H1 (cell line): Measurements from ENCODE around the gene RASSF3. TPM values are rescaled to one million over a fixed set of nuclear protein-coding genes. Genes with fewer than 3 reads are reported as not detected.

Experiments
- CTCF ChIA-PET: fragments of 300-600 bp; sonication (Branson Sonifier 250); formaldehyde crosslinking; loops from one replicate; lab custom pipeline; 2021; ENCODE audit not compliant: partially characterized antibody; lab: Charles Lee
- POLR2A ChIA-PET: fragments of 300-600 bp; sonication (Branson Sonifier 250); formaldehyde crosslinking; loops from one replicate; lab custom pipeline; 2021; ENCODE audit warnings: inconsistent platforms; ENCODE audit not compliant: partially characterized antibody; lab: Charles Lee
- DNase-seq, 2 experiments: peaks; one replicate each; pipeline versions ENCODE4 v3.0.0 to v3.0.0-alpha.2; 2010 to 2022; ENCODE audit warnings: low spot score in 2 of 2, low read depth in 1 of 2, mixed read lengths in 1 of 2
- FAIRE-seq: peaks from 2 replicates; lab custom pipeline; 2011; peaks lifted over from hg19 to GRCh38; lab: Jason Lieb, UNC
- H2AFZ ChIP-seq: 2 replicates; pipeline ENCODE4 v1.8.1; 2012; ENCODE audit warnings: low read length, inconsistent platforms
- H2AK5ac ChIP-seq: 2 replicates; pipeline ENCODE4 v1.6.1; 2013; ENCODE audit warnings: low read depth, low read length
- H2BK120ac ChIP-seq: replicated peaks from 2 replicates; pipeline ENCODE3; 2013; ENCODE audit warnings: low read depth, low read length, inconsistent platforms
- H2BK12ac ChIP-seq: 2 replicates; pipeline ENCODE4 v1.6.1; 2013; ENCODE audit warnings: low read depth, low read length
- H2BK15ac ChIP-seq: 2 replicates; pipeline ENCODE4 v1.6.1; 2013; ENCODE audit warnings: low read length
- H2BK20ac ChIP-seq: 2 replicates; pipeline ENCODE4 v1.6.1; 2013; ENCODE audit warnings: low read length
- H2BK5ac ChIP-seq: 2 replicates; pipeline ENCODE4 v1.6.1; 2013; ENCODE audit warnings: low read depth, low read length
- H3K14ac ChIP-seq: 2 replicates; pipeline ENCODE4 v1.6.1; 2013; ENCODE audit warnings: inconsistent platforms; ENCODE audit not compliant: insufficient read length
- H3K18ac ChIP-seq: 2 replicates; pipeline ENCODE4 v1.6.1; 2013; ENCODE audit warnings: low read length; ENCODE audit errors: extremely low read depth
- H3K23ac ChIP-seq: 2 replicates; pipeline ENCODE4 v1.6.1; 2013; ENCODE audit warnings: inconsistent platforms; ENCODE audit not compliant: insufficient read length
- H3K23me2 ChIP-seq: 2 replicates; pipeline ENCODE4 v1.6.1; 2013; ENCODE audit warnings: low read depth, low read length
- H3K27ac ChIP-seq: 2 replicates; pipeline ENCODE4 v1.6.1; 2011; ENCODE audit warnings: low read depth, low read length, inconsistent platforms
- H3K27me3 ChIP-seq, 4 experiments: replicated peaks in 1 of 4; 1 replicate in 1 of 4; 2 replicates in 3 of 4; pipeline versions ENCODE4 v1.6.1 to v1.8.1; 2011 to 2013; ENCODE audit warnings: low read length in 3 of 4, mild to moderate bottlenecking in 3 of 4, inconsistent platforms in 2 of 4, mixed read lengths in 2 of 4, moderate library complexity in 1 of 4; ENCODE audit not compliant: control insufficient read depth in 3 of 4, insufficient read depth in 3 of 4; ENCODE audit errors: extremely low read depth in 1 of 4
- H3K36me3 ChIP-seq, 4 experiments: 2 replicates each; pipeline versions ENCODE4 v1.6.1 to v1.8.1; 2011 to 2013; ENCODE audit warnings: mild to moderate bottlenecking in 4 of 4, low read length in 3 of 4, moderate library complexity in 2 of 4, control low read depth in 1 of 4, inconsistent platforms in 1 of 4; ENCODE audit not compliant: insufficient read depth in 4 of 4, control insufficient read depth in 2 of 4
- H3K4ac ChIP-seq: replicated peaks from 2 replicates; pipeline ENCODE3; 2013; ENCODE audit warnings: low read length, low read depth, mixed read lengths, inconsistent platforms; ENCODE audit not compliant: insufficient read length
- H3K4me1 ChIP-seq, 4 experiments: replicated peaks in 1 of 4; 1 replicate in 1 of 4; 2 replicates in 3 of 4; pipeline versions ENCODE4 v1.6.1 to v1.8.1; 2011 to 2013; ENCODE audit warnings: low read length in 3 of 4, inconsistent platforms in 2 of 4, mixed read lengths in 1 of 4; ENCODE audit not compliant: insufficient read depth in 4 of 4, control insufficient read depth in 3 of 4
- H3K4me2 ChIP-seq, 2 experiments: 2 replicates each; pipeline versions ENCODE4 v1.6.1 to v1.8.1; 2011 to 2013; ENCODE audit warnings: low read depth in 2 of 2, low read length in 2 of 2, control low read depth in 1 of 2, inconsistent platforms in 1 of 2, mild to moderate bottlenecking in 1 of 2; ENCODE audit not compliant: insufficient read depth in 1 of 2
- H3K4me3 ChIP-seq, 4 experiments: fragments of 200-600, 300-600 bp in 1 of 4; sonication (generic), shearing (Covaris generic), sonication (Bioruptor Twin) in 1 of 4; 2 replicates each; pipeline versions ENCODE4 v1.5.1 to v1.8.1; 2011 to 2016; ENCODE audit warnings: low read length in 4 of 4, low read depth in 3 of 4, control low read depth in 2 of 4, inconsistent platforms in 2 of 4, mild to moderate bottlenecking in 2 of 4, mixed read lengths in 1 of 4, moderate library complexity in 1 of 4; ENCODE audit not compliant: insufficient read depth in 2 of 4; ENCODE audit errors: extremely low read depth in 1 of 4
- H3K56ac ChIP-seq: replicated peaks from 2 replicates; pipeline ENCODE3; 2013; ENCODE audit warnings: low read depth, mild to moderate bottlenecking, mixed read lengths, low read length, inconsistent platforms; ENCODE audit not compliant: insufficient read length
- H3K79me1 ChIP-seq: 2 replicates; pipeline ENCODE4 v1.6.1; 2013; ENCODE audit warnings: low read depth, low read length, control low read depth
- H3K79me2 ChIP-seq, 2 experiments: 2 replicates each; pipeline versions ENCODE4 v1.6.1 to v1.8.1; 2012 to 2013; ENCODE audit warnings: low read length in 2 of 2, mild to moderate bottlenecking in 2 of 2, inconsistent platforms in 1 of 2; ENCODE audit not compliant: insufficient read depth in 2 of 2, control insufficient read depth in 1 of 2
- H3K9ac ChIP-seq, 4 experiments: replicated peaks in 1 of 4; 1 replicate in 1 of 4; 2 replicates in 3 of 4; pipeline versions ENCODE4 v1.6.1 to v1.8.1; 2011 to 2013; ENCODE audit warnings: low read depth in 3 of 4, low read length in 3 of 4, control low read depth in 2 of 4, mild to moderate bottlenecking in 2 of 4, moderate library complexity in 2 of 4, inconsistent platforms in 1 of 4; ENCODE audit errors: extremely low read depth in 1 of 4
- H3K9me3 ChIP-seq, 2 experiments: 2 replicates each; pipeline versions ENCODE4 v1.6.1 to v1.8.1; 2012 to 2013; ENCODE audit warnings: mild to moderate bottlenecking in 2 of 2, moderate library complexity in 2 of 2, control low read depth in 1 of 2, inconsistent platforms in 1 of 2, low read depth in 1 of 2, low read length in 1 of 2, mixed read lengths in 1 of 2; ENCODE audit not compliant: insufficient read depth in 2 of 2
- H4K20me1 ChIP-seq, 2 experiments: replicated peaks in 1 of 2; 2 replicates each; pipeline versions ENCODE3 to v1.8.1; 2011 to 2013; ENCODE audit warnings: inconsistent platforms in 2 of 2, low read length in 2 of 2, mild to moderate bottlenecking in 1 of 2; ENCODE audit not compliant: insufficient read depth in 2 of 2, control insufficient read depth in 1 of 2
- H4K5ac ChIP-seq: 2 replicates; pipeline ENCODE4 v1.6.1; 2013; ENCODE audit warnings: low read length, low read depth, mixed read lengths, inconsistent platforms; ENCODE audit not compliant: insufficient read length
- H4K8ac ChIP-seq: 2 replicates; pipeline ENCODE4 v1.8.0; 2013; ENCODE audit warnings: mild to moderate bottlenecking, moderate library complexity, low read length, inconsistent platforms; ENCODE audit not compliant: insufficient read depth; ENCODE audit errors: extremely low read depth
- H4K91ac ChIP-seq: replicated peaks from 2 replicates; pipeline ENCODE3; 2013; ENCODE audit warnings: low read length, mixed read lengths, inconsistent platforms; ENCODE audit not compliant: insufficient read length
- BCL11A ChIP-seq, 2 experiments: IDR thresholded peaks; one replicate each; pipeline ENCODE4 v1.6.1; 2011; ENCODE audit warnings: low read depth in 2 of 2, low read length in 2 of 2, mild to moderate bottlenecking in 2 of 2
- RFX5 ChIP-seq: IDR thresholded peaks from 2 replicates; pipeline ENCODE4 v1.6.1; 2011; ENCODE audit warnings: low read depth, low read length, improper control_type of control experiment, borderline replicate concordance
- WGBS, 2 experiments: shearing (Covaris generic) in 1 of 2; methylation state at CpG; one replicate each; pipeline versions ENCODE4 v1.1.6 to v1.1.7; 2013 to 2015; ENCODE audit warnings: low lambda C conversion rate in 2 of 2, mixed read lengths in 2 of 2, inconsistent platforms in 1 of 2, low coverage in 1 of 2, missing lambda C conversion rate in 1 of 2; ENCODE audit not compliant: insufficient replicate concordance in 2 of 2, insufficient coverage in 1 of 2, insufficient read length in 1 of 2; ENCODE audit errors: extremely low coverage in 1 of 2, missing lambda C conversion rate in 1 of 2; 5-methylcytosine and 5-hydroxymethylcytosine counted together
- polyA plus RNA-seq, 7 experiments: library from polyadenylated mRNA; depleted of rRNA in 3 of 7; stranded (reverse) in 5 of 7; unstranded in 2 of 7; fragments of >200 nt in 5 of 7; fragments of 200-250 nt in 2 of 7; gene quantifications; 1 replicate in 5 of 7; 2 replicates in 1 of 7; 4 replicates in 1 of 7; pipeline versions ENCODE4 v1.2.1 to v1.2.3, GENCODE V29; 2011 to 2013; ENCODE audit warnings: missing spikeins in 2 of 7, mixed read lengths in 2 of 7
- total RNA-seq: library from RNA; stranded (reverse); fragmentation: NEBNext Ultra II Directional; extraction: Animal tissue kit (Norgen Biotek cat#: 25700); gene quantifications from 2 replicates; pipeline ENCODE4 v1.2.1, GENCODE V29; 2021
- TF ChIP-seq, protein P1 (sequence below): IDR thresholded peaks from 2 replicates; pipeline ENCODE4 v1.6.1; 2012; ENCODE audit warnings: inconsistent platforms

The RASSF3 gene
- total and polyA plus RNA-seq, 2 of the 8 experiments (the other 6 are each of a cell fraction or from before 2014, with no cell fraction given): 19.1 to 64.3 TPM

DNA sequence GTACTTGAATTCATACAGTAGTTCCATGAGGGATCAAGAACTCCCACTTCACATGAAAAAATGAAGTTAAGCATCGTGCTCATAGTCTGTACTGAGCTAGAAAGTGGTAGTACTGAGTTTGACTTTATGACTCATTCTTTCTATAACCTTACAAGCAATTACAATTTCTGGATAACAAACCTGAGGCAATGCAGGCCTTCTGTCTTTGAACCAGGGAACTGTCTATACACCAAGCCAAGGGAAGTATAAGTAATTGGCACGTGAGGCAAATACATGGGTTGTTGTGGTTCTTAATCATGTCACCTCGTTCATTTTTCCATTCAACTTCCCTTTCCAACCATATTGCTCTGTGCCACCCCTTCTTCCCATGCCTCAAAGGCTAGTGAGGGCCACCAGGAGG is 132.1 kb downstream of the RASSF3 start:
- H3K4me1 ChIP-seq: no peaks in the 10 kb centered on the region
- peaks cover 0 to 2% of the 10 kb centered on the region in 2 experiments for H4K20me1 ChIP-seq
- ChIA-PET POLR2A (no interaction called here), CTCF (no interaction called here)
- no peak overlapping the region for H3K14ac ChIP-seq
- no peak overlapping the region for H3K4me2 ChIP-seq
- WGBS, 2 experiments: 91% methylated on average over 3 of the region's 3 CpGs; no CpG with 5 or more reads in 1 of the 2 experiments
- no peaks in the 10 kb centered on the region for H3K23me2 ChIP-seq
- no peak overlapping the region for H2BK120ac ChIP-seq
- peaks cover 12 to 66% (median 33%) of the 10 kb centered on the region in 4 experiments for H3K36me3 ChIP-seq
- H4K91ac ChIP-seq: no peak overlapping the region
- no peak overlapping the region for H3K23ac ChIP-seq
- no peak overlapping the region for H3K18ac ChIP-seq
- no peak overlapping the region for H3K4me3 ChIP-seq
- DNase-seq: no peak
- no peak overlapping the region for H4K8ac ChIP-seq
- no peak overlapping the region for H2BK5ac ChIP-seq
- no peak overlapping the region for H3K9ac ChIP-seq
- no peaks in the 10 kb centered on the region for H3K27me3 ChIP-seq
- H2BK12ac ChIP-seq: no peak overlapping the region
- H3K79me2 ChIP-seq: no peaks in the 10 kb centered on the region
- H3K27ac ChIP-seq: no peak overlapping the region
- no peaks in the 10 kb centered on the region for H3K79me1 ChIP-seq
- no peak for TF ChIP-seq BCL11A (IDR thresholded peaks at IDR 0.05; ENCODE audit: low read depth in 2 of 2, low read length in 2 of 2)
- no peak for TF ChIP-seq RFX5
- TF ChIP-seq, protein P1, sequence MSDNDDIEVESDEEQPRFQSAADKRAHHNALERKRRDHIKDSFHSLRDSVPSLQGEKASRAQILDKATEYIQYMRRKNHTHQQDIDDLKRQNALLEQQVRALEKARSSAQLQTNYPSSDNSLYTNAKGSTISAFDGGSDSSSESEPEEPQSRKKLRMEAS: no peak
- TF ChIP-seq, all 59 proteins: peak for 0
- no peak overlapping the region for H2BK20ac ChIP-seq
- H3K9me3 ChIP-seq: no peaks in the 10 kb centered on the region
- H4K5ac ChIP-seq: no peak overlapping the region
- no peak for FAIRE-seq
- H2AFZ ChIP-seq: no peak overlapping the region
- H3K4ac ChIP-seq: no peak overlapping the region
- H3K56ac ChIP-seq: no peak overlapping the region
- no peak overlapping the region for H2BK15ac ChIP-seq
- no peak overlapping the region for H2AK5ac ChIP-seq
